DOHH2 (cell line): ENCODE measurements around the gene CACNA1A.
A peak's percentile ranks its signal among the peaks of the same experiment; 100 is the strongest.

Experiments
- CTCF ChIP-seq: fragments of 200-600 bp; sonication (generic); IDR thresholded peaks from one replicate; pipeline ENCODE4 v1.5.1; 2014; ENCODE audit warnings: antibody characterized with exemption, mild to moderate bottlenecking, low read depth, low read length; ENCODE audit not compliant: poor library complexity, severe bottlenecking
- EZH2phosphoT487 ChIP-seq: fragments of 200-600 bp; sonication (generic); IDR thresholded peaks from 2 replicates; pipeline ENCODE4 v1.6.1; 2017; ENCODE audit warnings: borderline replicate concordance, mild to moderate bottlenecking, antibody characterized with exemption, low read length, moderate library complexity, mixed read lengths

GRCh38 chr19:13195678-13196077 is 310.6 kb downstream of the CACNA1A start:
- TF ChIP-seq CTCF = peak; percentile 86
- no peak for TF ChIP-seq EZH2phosphoT487
